ENCODE measurements around the gene CASKIN2. TPM values are rescaled to one million over a fixed set of nuclear protein-coding genes. Genes with fewer than 3 reads are reported as not detected.
A peak's percentile ranks its signal among the peaks of the same experiment; 100 is the strongest.
"Not testable (repeated sequence)": the region's sequence is repeated elsewhere in the genome, so short reads cannot be mapped to it uniquely, and the experiment has no call there.

Gene CASKIN2
- total RNA-seq, 1 experiment from 2014 or later, result 19.7 TPM

- no peak overlapping the region for H3K4me3 ChIP-seq
- H3K4me1 ChIP-seq (replicated peaks), result peaks cover 19% of the 10 kb centered on the region
- H3K36me3 ChIP-seq, result peaks cover 59% of the 10 kb centered on the region
- peaks cover 11% of the 10 kb centered on the region for H3K27me3 ChIP-seq (replicated peaks)
- DNase-seq (ENCODE audit: low read depth in 1 of 2, low spot score in 2 of 2), result no peak
- no peak overlapping the region for H3K27ac ChIP-seq
- H3K9me3 ChIP-seq (replicated peaks), result 0 out of 2 replicates have a peak, but pooled peaks cover 6% of the 10 kb centered on the region
These were observed 6.8 kb upstream of the CASKIN2 start for GRCh38 chr17:75521951-75522727.

- no peak for DNase-seq (ENCODE audit: low read depth in 1 of 2, low spot score in 2 of 2)
- Histone ChIP-seq H3K27ac (no peak overlapping the region), H3K9me3 (replicated peaks) (peaks cover 8% of the 10 kb centered on the region; the same call in 1 of the 2 replicates), H3K4me3 (no peak overlapping the region), H3K4me1 (replicated peaks) (peaks cover 25% of the 10 kb centered on the region), H3K27me3 (replicated peaks) (peaks cover 5% of the 10 kb centered on the region), H3K36me3 (peaks cover 62% of the 10 kb centered on the region)
These were observed 6.0 kb upstream of the CASKIN2 start for GRCh38 chr17:75521290-75521689.

- H3K36me3 ChIP-seq, result peaks cover 58% of the 10 kb centered on the region
- peaks cover 22% of the 10 kb centered on the region for H3K4me1 ChIP-seq (replicated peaks)
- H3K27me3 ChIP-seq (replicated peaks); H3K27ac ChIP-seq; H3K4me3 ChIP-seq; DNase-seq (ENCODE audit: low read depth in 1 of 2, low spot score in 2 of 2); H3K9me3 ChIP-seq (replicated peaks): not testable (repeated sequence)
These were observed 5.1 kb upstream of the CASKIN2 start for GRCh38 chr17:75520413-75520812.

GRCh38 chr17:75518983-75519537, 3.7 kb upstream of the CASKIN2 start:
- H3K27me3 ChIP-seq (replicated peaks), result no peaks in the 10 kb centered on the region
- peaks cover 58% of the 10 kb centered on the region for H3K36me3 ChIP-seq
- H3K9me3 ChIP-seq (replicated peaks), result peaks cover 2% of the 10 kb centered on the region; the same call in 1 of the 2 replicates
- DNase-seq (ENCODE audit: low read depth in 1 of 2, low spot score in 2 of 2), result no peak
- H3K27ac ChIP-seq, result no peak overlapping the region
- H3K4me3 ChIP-seq, result no peak overlapping the region
- H3K4me1 ChIP-seq (replicated peaks), result peaks cover 25% of the 10 kb centered on the region

GRCh38 chr17:75518201-75518600, 2.9 kb upstream of the CASKIN2 start:
- Histone ChIP-seq H3K4me3 (no peak overlapping the region), H3K4me1 (replicated peaks) (peaks cover 34% of the 10 kb centered on the region), H3K27me3 (replicated peaks) (no peaks in the 10 kb centered on the region), H3K27ac (no peak overlapping the region), H3K36me3 (peaks cover 58% of the 10 kb centered on the region), H3K9me3 (replicated peaks) (peaks cover 2% of the 10 kb centered on the region; the same call in 1 of the 2 replicates)
- DNase-seq (ENCODE audit: low read depth in 1 of 2, low spot score in 2 of 2), result no peak

GRCh38 chr17:75517297-75517865, 2.0 kb upstream of the CASKIN2 start:
- Histone ChIP-seq H3K36me3 (peaks cover 65% of the 10 kb centered on the region), H3K4me3 (peak overlapping the region; percentile 97), H3K27ac (no peak overlapping the region), H3K27me3 (replicated peaks) (no peaks in the 10 kb centered on the region), H3K9me3 (replicated peaks) (peaks cover 2% of the 10 kb centered on the region; the same call in 1 of the 2 replicates), H3K4me1 (replicated peaks) (peaks cover 39% of the 10 kb centered on the region)
- no peak for DNase-seq (ENCODE audit: low read depth in 1 of 2, low spot score in 2 of 2)

- peaks cover 45% of the 10 kb centered on the region for H3K4me1 ChIP-seq (replicated peaks)
- peak in 1 of 2 experiments; percentile 38 for DNase-seq (ENCODE audit: low read depth in 1 of 2, low spot score in 2 of 2)
- peaks cover 2% of the 10 kb centered on the region; the same call in 1 of the 2 replicates for H3K9me3 ChIP-seq (replicated peaks)
- no peaks in the 10 kb centered on the region for H3K27me3 ChIP-seq (replicated peaks)
- H3K27ac ChIP-seq, result no peak overlapping the region
- H3K4me3 ChIP-seq, result peak overlapping the region; percentile 97
- H3K36me3 ChIP-seq, result peaks cover 66% of the 10 kb centered on the region
These were observed 1.4 kb upstream of the CASKIN2 start for GRCh38 chr17:75516619-75517296.

- H3K4me3 ChIP-seq, result peak within 1 kb of the TSS; percentile 97
- H3K9me3 ChIP-seq (replicated peaks), result peaks cover 2% of the 10 kb centered on the region; the same call in 1 of the 2 replicates
- no peaks in the 10 kb centered on the region for H3K27me3 ChIP-seq (replicated peaks)
- peaks cover 66% of the 10 kb centered on the region for H3K36me3 ChIP-seq
- DNase-seq (ENCODE audit: low read depth in 1 of 2, low spot score in 2 of 2), result peak in 1 of 2 experiments; percentile 98
- H3K4me1 ChIP-seq (replicated peaks), result peaks cover 47% of the 10 kb centered on the region
- peak within 1 kb of the TSS; percentile 74 for H3K27ac ChIP-seq
These were observed 900 bp upstream of the CASKIN2 start, which contains the start of gene TSEN54 for GRCh38 chr17:75516255-75516618. Gene TSEN54 (plus strand): TSS chr17:75516528. CDS start chr17:75516561, 33 bp downstream.

GRCh38 chr17:75514919-75515495, 330 bp downstream of the CASKIN2 start:
- no peaks in the 10 kb centered on the region for H3K27me3 ChIP-seq (replicated peaks)
- H3K27ac ChIP-seq, result peak overlapping the region; percentile 74
- H3K4me3 ChIP-seq, result peak overlapping the region; percentile 97
- peaks cover 2% of the 10 kb centered on the region; the same call in 1 of the 2 replicates for H3K9me3 ChIP-seq (replicated peaks)
- peaks cover 75% of the 10 kb centered on the region for H3K36me3 ChIP-seq
- peak in 1 of 2 experiments; percentile 38 for DNase-seq (ENCODE audit: low read depth in 1 of 2, low spot score in 2 of 2)
- peaks cover 47% of the 10 kb centered on the region for H3K4me1 ChIP-seq (replicated peaks)

GRCh38 chr17:75514299-75514918, 928 bp downstream of the CASKIN2 start:
- peaks cover 2% of the 10 kb centered on the region; the same call in 1 of the 2 replicates for H3K9me3 ChIP-seq (replicated peaks)
- peaks cover 47% of the 10 kb centered on the region for H3K4me1 ChIP-seq (replicated peaks)
- H3K27ac ChIP-seq, result peak overlapping the region; percentile 74
- no peaks in the 10 kb centered on the region for H3K27me3 ChIP-seq (replicated peaks)
- peak overlapping the region; percentile 97 for H3K4me3 ChIP-seq
- no peak for DNase-seq (ENCODE audit: low read depth in 1 of 2, low spot score in 2 of 2)
- H3K36me3 ChIP-seq, result peaks cover 75% of the 10 kb centered on the region

GRCh38 chr17:75513641-75514000, 1.7 kb downstream of the CASKIN2 start:
- Histone ChIP-seq H3K36me3 (peaks cover 77% of the 10 kb centered on the region), H3K9me3 (replicated peaks) (peaks cover 2% of the 10 kb centered on the region; the same call in 1 of the 2 replicates), H3K27me3 (replicated peaks) (no peaks in the 10 kb centered on the region), H3K27ac (no peak overlapping the region), H3K4me1 (replicated peaks) (peaks cover 54% of the 10 kb centered on the region), H3K4me3 (peak overlapping the region; percentile 97)
- DNase-seq (ENCODE audit: low read depth in 1 of 2, low spot score in 2 of 2), result no peak

GRCh38 chr17:75512926-75513640, 2.3 kb downstream of the CASKIN2 start:
- Histone ChIP-seq H3K27ac (no peak overlapping the region), H3K36me3 (peaks cover 77% of the 10 kb centered on the region), H3K4me3 (no peak overlapping the region), H3K9me3 (replicated peaks) (peaks cover 2% of the 10 kb centered on the region; the same call in 1 of the 2 replicates), H3K4me1 (replicated peaks) (peaks cover 58% of the 10 kb centered on the region), H3K27me3 (replicated peaks) (no peaks in the 10 kb centered on the region)
- no peak for DNase-seq (ENCODE audit: low read depth in 1 of 2, low spot score in 2 of 2)

Measured in SJSA1 (cell line).